Testis (tissue), 2 donors: ENCODE results near the gene SLC35A2.

Experiments
- POLR2A ChIP-seq: fragments of 450-650 bp; IDR thresholded peaks from one replicate; pipeline ENCODE4 v1.6.1; 2017; ENCODE audit warnings: antibody characterized with exemption, mild to moderate bottlenecking, moderate library complexity
- TF ChIP-seq, protein P1 (sequence below), 3 experiments: fragments of 450-650 bp in 2 of 3; fragments of 200-600 bp in 1 of 3; sonication (generic) in 1 of 3; IDR thresholded peaks; one replicate each; pipeline ENCODE4 v1.5.1; 2016 to 2019; ENCODE audit warnings: antibody characterized with exemption in 3 of 3, mild to moderate bottlenecking in 2 of 3, moderate library complexity in 1 of 3

DNA sequence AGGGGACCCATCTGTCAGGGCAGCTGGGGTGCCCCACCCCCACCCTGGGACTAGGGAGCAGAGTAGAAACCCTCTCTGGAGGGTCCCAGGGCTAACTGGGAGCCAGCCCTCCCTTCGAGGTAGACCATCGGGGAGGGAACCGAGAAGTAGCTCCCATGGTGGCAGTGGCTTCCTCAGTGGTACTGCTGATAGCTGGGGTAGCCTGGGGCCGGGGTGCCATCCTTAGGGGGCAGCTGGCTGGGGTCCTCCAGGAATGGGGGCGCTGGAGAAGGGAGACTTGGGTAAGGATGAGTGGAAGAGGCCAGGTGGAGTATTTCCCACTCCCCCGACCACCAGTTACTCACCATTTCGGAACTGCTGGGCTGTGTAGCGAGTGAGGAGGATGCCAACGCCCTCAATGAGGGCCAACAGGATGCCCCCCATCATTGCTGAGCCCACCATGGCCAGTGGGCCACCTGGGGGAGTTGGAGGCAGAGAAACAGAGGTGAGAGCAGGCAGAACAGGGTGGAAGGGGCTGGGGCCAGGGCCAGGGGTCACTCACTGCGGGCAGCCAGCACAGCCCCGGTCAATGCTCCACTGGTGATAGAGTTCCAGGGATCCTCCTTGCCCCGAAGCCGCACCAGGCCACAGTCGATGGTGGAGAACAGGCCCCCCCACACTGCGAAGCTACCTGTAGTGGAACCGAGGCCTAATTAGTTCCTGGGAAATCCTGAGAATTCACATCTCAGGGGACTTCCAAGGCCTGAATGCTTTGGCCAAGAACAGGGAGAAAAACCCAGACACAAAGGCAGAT lies 17.7 kb downstream of the SLC35A2 start:
- no peak for TF ChIP-seq POLR2A
- TF ChIP-seq, protein P1, sequence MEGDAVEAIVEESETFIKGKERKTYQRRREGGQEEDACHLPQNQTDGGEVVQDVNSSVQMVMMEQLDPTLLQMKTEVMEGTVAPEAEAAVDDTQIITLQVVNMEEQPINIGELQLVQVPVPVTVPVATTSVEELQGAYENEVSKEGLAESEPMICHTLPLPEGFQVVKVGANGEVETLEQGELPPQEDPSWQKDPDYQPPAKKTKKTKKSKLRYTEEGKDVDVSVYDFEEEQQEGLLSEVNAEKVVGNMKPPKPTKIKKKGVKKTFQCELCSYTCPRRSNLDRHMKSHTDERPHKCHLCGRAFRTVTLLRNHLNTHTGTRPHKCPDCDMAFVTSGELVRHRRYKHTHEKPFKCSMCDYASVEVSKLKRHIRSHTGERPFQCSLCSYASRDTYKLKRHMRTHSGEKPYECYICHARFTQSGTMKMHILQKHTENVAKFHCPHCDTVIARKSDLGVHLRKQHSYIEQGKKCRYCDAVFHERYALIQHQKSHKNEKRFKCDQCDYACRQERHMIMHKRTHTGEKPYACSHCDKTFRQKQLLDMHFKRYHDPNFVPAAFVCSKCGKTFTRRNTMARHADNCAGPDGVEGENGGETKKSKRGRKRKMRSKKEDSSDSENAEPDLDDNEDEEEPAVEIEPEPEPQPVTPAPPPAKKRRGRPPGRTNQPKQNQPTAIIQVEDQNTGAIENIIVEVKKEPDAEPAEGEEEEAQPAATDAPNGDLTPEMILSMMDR (IDR thresholded peaks at IDR 0.05): no peak
